GM12873 (cell line): Measurements from ENCODE around the gene ZNF200.

Source experiments
- CTCF ChIP-seq: IDR thresholded peaks from 2 replicates; pipeline ENCODE4 v1.5.1; 2012; ENCODE audit warnings: low read depth, mild to moderate bottlenecking, moderate library complexity, low read length, control low read depth; ENCODE audit not compliant: insufficient read depth; ENCODE audit errors: missing control alignments

ZNF200 gene

GRCh38 chr16:3246876-3247275 lies 11.9 kb upstream of the ZNF200 start:
- TF ChIP-seq CTCF: no peak

GRCh38 chr16:3246002-3246401 lies 11.0 kb upstream of the ZNF200 start:
- TF ChIP-seq CTCF: no peak

- TF ChIP-seq CTCF: no peak
Measured at GRCh38 chr16:3243882-3244281, 8.9 kb upstream of the ZNF200 start.

GRCh38 chr16:3242709-3243108 lies 7.8 kb upstream of the ZNF200 start:
- no peak for TF ChIP-seq CTCF

- TF ChIP-seq CTCF: no peak
Measured at GRCh38 chr16:3241761-3242160, 6.8 kb upstream of the ZNF200 start.

- TF ChIP-seq CTCF: no peak
Measured at GRCh38 chr16:3235856-3236669, 1.1 kb upstream of the ZNF200 start.

- no peak for TF ChIP-seq CTCF
Measured at GRCh38 chr16:3234543-3234856, 458 bp downstream of the ZNF200 start.
